Activated effector memory CD4-positive, alpha-beta T cell treated with anti-CD3 and anti-CD28 coated beads, Interleukin-2, amount 50 U/mL, for 16 hours (primary cell): ENCODE data around the gene ZNHIT2.

Source experiments
- DNase-seq: peaks from one replicate; pipeline ENCODE4 v3.0.0-alpha.2; 2020

The ZNHIT2 gene

DNA sequence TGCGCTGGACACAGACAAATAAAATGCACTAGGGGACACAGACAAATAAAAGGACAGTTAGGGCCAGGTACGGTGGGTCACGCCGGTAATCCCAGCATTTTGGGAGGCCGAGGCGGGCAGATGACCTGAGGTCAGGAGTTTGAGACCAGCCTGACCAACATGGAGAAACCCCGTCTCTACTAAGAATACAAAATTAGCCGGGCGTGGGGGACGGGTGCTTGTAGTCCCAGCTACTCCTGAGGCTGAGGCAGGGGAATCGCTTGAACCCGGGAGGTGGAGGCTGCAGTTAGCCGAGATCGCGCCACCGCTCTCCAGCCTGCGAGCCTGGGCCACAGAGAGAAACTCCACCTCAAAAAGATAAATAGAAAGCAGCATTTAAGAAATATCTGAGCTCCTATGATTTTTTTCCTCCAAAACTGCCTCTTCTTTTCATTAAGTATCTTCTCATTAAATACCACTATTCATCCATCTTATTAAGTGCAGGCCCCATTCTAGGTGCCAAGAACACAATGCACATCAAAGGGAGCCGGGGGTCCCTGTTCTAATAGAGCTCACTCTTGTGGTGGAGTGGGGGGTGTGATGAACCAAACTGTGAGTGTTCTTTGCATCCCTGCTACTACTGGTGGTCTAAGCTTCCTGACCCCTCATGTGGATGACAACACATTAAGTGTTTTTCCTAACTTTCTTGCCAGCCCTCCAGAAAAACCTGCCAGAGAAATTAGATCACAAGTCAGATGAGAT, 766 bp upstream of the ZNHIT2 start:
- DNase-seq: no peak

DNA sequence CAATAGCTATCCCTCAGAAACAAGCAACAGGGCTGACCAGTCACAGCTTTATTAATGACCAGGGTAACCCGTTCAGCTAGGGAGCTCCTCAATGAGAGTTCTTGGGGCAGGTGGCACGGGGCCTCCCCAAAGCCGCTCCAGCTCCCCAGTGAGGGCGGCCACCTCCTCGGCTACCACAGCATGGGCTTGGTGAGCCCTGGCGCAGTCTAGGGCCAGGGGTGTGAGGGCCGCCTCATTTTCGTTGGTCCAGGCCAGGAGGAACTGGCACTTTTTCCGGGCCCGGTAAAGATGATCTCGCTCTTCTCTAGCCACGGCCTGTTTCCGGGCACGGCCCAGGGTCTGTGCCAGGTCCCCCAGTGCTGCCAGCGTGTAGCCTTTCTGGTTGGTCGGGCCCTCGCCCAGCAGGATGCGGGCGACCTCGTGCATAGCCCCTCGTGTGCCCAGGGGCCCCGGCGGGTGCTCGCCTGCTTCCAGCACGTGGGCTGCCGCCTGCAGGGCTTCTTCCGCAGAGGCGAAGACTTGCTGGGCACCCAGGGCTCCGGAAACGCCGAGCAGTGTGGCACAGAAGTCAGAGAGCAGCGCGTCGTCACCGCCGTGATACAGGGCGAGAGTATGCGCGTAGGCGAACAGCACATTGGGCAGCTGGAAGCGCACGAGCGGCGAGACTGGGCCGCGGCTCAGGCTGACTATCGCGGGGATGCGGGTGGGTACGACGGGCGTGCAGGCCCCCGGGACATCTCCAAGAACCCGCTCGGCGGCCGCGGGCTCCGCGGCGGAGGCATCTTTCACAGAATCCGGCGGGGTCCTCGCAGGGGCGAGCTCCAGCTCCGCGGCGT, 913 bp downstream of the ZNHIT2 start:
- peak; percentile 88 for DNase-seq

GRCh38 chr11:65115361-65116082, 2.0 kb downstream of the ZNHIT2 start:
- DNase-seq: peak; percentile 62

DNA sequence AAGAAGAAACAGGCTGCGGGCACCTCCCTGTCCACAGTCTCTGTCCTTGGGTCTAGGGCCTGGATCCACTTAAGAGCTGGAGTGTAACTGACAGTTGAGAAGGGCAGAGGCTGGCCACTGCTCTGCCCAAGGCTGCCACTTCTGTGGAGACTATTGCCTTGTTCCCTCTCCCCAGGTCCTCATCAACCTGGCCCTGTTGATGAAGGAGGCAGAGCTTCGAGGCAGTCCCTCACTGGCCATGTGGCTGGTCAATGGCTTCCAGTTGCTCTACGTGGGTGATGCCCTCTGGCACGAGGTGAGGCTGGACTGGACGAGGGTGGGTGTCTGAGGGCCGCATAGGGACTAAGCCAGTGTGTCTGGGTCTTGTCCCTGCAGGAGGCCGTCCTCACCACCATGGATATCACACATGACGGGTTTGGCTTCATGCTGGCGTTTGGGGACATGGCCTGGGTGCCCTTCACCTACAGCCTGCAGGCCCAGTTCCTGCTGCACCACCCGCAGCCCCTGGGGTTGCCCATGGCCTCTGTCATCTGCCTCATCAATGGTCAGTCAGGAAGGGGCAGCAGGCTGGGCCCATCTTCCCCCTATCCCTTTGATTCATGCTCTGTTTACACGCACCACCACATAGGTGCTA, 2.8 kb downstream of the ZNHIT2 start:
- DNase-seq: no peak

DNA sequence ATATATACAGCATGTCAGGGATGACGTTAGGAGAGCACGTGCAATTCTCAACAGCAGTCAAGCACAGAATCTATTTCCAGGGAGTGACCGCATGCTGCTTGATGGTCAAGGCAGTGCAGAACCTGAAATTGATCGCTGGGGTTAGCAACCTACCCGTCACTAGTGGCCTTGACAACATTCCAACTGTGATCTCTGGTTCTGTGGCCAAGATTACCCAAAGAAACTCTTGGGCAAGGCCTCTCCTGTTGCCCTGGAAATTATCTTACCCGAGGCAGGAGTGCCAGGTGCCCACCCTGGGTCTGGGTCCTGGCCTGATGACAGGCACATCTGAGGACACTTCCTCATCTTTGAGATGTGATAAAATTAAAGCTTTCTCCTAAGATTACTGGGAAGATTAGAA, 3.7 kb downstream of the ZNHIT2 start:
- DNase-seq: no peak

- DNase-seq: no peak
Observed at GRCh38 chr11:65113361-65113756, 4.1 kb downstream of the ZNHIT2 start.

GRCh38 chr11:65112546-65113360, 4.7 kb downstream of the ZNHIT2 start:
- DNase-seq: peak; percentile 92

DNA sequence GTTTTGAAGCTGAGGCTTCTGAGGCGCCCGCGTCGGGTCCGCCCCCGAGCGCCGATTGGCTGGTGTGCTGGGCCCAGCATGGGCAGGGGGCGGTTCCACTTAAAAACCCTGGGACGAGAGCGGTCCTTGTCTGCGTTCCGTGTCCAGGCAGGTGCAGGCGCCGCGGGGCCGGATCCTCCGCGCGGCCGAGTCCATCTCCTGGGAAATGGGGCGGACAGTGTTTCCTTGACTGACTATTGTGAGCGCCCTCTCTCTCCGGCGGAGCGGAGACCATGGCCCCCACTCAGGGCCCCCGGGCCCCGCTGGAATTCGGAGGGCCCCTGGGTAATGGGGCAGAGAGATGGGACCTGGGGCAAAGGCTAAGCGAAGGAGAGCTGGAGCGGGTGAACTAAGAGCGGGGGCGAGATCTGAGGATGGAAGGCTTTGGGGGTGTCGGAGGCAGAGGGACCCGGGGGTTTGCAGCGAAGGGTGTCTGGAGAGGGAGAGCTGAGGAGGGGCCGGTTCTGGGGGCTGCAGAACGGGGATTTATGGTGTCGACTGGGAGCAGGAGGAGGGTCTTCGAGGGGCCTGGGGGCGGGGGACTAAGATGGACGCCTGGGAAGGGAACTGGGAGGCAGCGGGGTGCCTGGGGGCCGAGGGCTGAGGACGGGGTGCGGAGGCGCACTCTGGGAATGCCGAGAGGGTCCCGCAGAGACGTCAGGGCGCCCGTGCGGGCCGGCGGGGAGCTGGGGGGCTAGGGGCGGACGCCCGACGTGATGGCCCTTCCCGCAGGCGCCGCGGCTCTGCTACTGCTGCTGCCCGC, 5.6 kb downstream of the ZNHIT2 start, which contains the start of gene TM7SF2:
TM7SF2 (plus strand) TSS at position 129 of the 802 bp plus-strand sequence; CDS start at position 273, 144 bp downstream.
- DNase-seq: peak; percentile 97

GRCh38 chr11:65111159-65111743, 6.2 kb downstream of the ZNHIT2 start:
- DNase-seq: no peak

DNA sequence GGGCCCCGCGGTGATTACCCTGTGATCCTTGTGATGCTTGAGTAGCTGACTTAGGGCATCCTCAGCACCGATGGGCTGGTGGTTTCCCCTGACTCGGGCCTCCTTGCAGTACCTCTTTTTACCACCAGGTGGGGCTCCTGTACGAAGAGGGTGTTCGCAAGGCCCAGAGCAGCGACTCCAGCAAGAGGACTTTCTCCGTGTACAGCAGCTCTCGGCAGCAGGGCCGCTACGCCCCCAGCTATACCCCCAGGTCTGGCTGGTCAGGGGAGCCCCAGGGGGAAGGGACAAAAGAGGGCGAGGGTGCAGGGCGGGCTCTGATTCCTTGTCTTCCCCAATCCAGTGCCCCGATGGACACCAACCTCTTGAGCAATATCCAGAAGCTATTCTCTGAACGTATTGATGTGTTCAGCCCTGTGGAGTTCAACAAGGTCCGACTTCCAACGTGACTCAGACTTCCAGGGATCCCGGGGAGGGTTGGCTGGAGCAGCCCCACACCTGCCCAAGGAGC, 7.1 kb downstream of the ZNHIT2 start:
- DNase-seq: peak; percentile 98

DNA sequence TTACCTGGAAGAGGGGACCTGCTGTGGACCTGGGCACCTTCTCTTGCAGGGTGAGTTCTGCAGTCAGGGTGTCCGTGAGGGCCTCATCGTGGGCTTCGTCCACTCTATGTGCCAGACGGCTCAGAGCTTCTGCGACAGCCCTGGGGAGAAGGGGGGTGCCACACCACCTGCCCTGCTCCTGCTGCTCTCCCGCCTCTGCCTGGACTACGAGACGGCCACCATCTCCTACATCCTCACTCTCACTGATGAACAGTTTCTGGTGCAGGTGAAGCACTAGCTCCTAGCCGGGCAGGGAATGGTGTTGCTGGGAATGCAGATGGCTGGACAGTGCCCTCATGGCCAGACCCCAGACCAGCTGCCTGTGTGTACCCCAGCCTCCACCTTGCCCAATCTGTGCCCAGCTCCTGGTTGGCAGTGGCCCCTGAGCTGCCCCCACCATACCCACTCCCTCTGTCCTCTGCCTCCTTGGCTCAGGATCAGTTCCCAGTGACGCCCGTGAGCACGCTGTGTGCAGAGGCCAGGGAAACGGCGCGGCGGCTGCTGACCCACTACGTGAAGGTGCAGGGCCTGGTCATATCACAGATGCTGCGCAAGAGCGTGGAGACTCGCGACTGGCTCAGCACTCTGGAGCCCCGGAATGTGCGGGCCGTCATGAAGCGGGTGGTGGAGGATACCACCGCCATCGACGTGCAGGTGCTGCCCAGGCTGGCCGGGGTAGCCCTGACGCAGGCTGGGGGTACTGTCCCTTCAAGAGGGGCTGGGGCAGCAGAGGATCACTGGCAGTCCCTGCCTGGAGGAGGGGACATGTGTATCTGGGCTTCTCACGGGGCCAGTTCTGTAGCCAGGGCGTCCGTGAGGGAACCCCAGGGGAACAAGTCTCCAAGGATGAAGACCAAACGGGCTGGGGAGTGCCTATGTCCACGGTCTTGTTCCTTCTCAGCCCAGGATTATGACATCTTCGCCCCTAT, 8.0 kb downstream of the ZNHIT2 start:
- DNase-seq: no peak

- no peak for DNase-seq
Observed at GRCh38 chr11:65108469-65109123, 8.9 kb downstream of the ZNHIT2 start.

DNA sequence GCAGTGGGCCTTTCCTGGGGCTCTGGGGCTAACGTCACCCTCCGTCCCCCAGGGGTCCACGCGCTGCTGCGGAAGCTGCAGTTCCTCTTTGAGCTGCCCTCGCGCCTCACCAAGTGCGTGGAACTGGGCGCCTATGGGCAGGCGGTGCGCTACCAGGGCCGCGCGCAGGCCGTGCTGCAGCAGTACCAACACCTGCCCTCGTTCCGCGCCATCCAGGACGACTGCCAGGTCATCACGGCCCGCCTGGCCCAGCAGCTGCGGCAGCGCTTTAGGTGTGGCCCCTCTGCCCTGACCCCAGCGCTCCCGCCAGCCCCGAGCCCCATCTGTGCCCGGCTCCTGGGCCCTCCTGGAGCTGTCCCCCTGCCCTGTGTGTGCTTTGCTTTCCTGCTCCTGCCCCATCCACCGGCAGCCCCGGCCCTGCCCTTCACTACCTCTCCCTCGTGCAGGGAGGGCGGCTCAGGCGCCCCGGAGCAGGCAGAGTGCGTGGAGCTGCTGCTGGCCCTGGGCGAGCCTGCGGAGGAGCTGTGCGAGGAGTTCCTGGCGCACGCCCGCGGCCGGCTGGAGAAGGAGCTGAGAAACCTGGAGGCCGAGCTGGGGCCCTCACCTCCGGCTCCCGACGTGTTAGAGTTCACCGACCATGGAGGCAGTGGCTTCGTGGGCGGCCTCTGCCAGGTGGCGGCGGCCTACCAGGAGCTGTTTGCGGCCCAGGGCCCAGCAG, 9.6 kb downstream of the ZNHIT2 start:
- no peak for DNase-seq

- DNase-seq: no peak
Observed at GRCh38 chr11:65107078-65107477, 10.4 kb downstream of the ZNHIT2 start.

DNA sequence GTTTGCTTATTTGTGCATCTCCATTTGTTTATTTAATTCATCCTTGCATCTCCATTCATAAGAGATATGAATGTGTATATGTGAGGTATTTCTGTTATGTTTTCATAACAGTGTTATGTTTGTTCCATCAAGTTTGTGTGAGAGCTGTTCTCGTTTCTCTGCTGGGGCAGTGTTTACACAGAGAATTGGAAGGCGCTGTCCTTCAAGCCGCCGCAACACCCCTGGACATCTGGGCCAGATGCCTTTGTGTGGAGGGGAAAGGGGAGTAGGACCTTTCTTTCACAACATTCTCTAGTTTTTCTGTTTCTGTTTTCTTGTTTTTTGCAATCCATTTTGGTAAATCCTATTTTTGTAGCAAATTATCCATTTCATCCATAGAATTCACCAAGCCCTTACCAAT, 12.9 kb downstream of the ZNHIT2 start:
- no peak for DNase-seq

- DNase-seq: no peak
Observed at GRCh38 chr11:65103476-65103875, 14.0 kb downstream of the ZNHIT2 start.

- DNase-seq: no peak
Observed at GRCh38 chr11:65102142-65103095, 15.1 kb downstream of the ZNHIT2 start.
